ENCODE data around the gene CHN1.

Gene CHN1

DNA sequence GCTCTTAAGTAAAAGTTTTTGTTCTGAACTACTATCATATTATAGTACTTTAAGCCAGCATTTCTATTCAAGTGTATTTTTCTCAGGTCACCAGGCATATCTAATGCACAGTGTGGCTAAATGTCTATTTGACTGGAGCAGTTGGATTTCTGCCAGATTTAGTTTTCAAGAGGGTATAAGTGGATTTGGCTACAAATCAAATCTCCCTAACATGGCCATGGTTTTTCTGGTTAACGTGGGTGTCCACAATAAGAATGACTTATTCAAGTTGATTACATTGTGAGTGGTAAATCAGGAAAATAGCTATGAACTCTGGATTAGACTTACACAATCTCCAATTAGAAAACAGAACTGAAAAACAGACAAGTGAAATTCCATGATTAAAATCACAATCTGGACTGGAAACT, 5.7 kb upstream of the CHN1 start:
- Histone ChIP-seq H3K18ac (ENCODE audit: low read length) (no peak overlapping the region), H2BK15ac (replicated peaks; ENCODE audit: low read depth) (no peak overlapping the region), H4K8ac (ENCODE audit: low read depth, low read length) (no peak overlapping the region), H4K5ac (ENCODE audit: low read length) (no peak overlapping the region), H3K4me1 (ENCODE audit: control insufficient read depth, low read depth, low read length) (no peaks in the 10 kb centered on the region), H3K4me3 (ENCODE audit: low read length) (no peak overlapping the region), H3K4me2 (ENCODE audit: low read length) (no peak overlapping the region), H3K27me3 (ENCODE audit: insufficient read depth, low read length, poor library complexity) (no peaks in the 10 kb centered on the region), H3K9ac (ENCODE audit: low read length) (no peak overlapping the region), H3K79me1 (ENCODE audit: low read length) (no peaks in the 10 kb centered on the region), H2AK5ac (ENCODE audit: low read length) (no peak overlapping the region), H3K27ac (ENCODE audit: low read depth, low read length) (no peak overlapping the region), H3K23ac (ENCODE audit: low read length) (no peak overlapping the region), H3K56ac (ENCODE audit: low read length) (no peak overlapping the region), H2BK120ac (ENCODE audit: low read depth, low read length) (no peak overlapping the region), H3K4ac (ENCODE audit: low read depth, low read length) (no peak overlapping the region), H2BK5ac (ENCODE audit: low read length) (no peak overlapping the region), H3K36me3 (ENCODE audit: control insufficient read depth, insufficient read depth, low read length) (no peaks in the 10 kb centered on the region), H3K79me2 (ENCODE audit: control insufficient read depth, insufficient read depth, low read length) (no peaks in the 10 kb centered on the region)
- no CpG with 5 or more reads among the region's 1 CpG for WGBS (ENCODE audit: extremely low coverage, insufficient coverage, low lambda C conversion rate)
- no peak for DNase-seq

- H3K4me2 ChIP-seq (ENCODE audit: low read length), result no peak overlapping the region
Measured at GRCh38 chr2:175009917-175010621, 4.9 kb upstream of the CHN1 start.

DNA sequence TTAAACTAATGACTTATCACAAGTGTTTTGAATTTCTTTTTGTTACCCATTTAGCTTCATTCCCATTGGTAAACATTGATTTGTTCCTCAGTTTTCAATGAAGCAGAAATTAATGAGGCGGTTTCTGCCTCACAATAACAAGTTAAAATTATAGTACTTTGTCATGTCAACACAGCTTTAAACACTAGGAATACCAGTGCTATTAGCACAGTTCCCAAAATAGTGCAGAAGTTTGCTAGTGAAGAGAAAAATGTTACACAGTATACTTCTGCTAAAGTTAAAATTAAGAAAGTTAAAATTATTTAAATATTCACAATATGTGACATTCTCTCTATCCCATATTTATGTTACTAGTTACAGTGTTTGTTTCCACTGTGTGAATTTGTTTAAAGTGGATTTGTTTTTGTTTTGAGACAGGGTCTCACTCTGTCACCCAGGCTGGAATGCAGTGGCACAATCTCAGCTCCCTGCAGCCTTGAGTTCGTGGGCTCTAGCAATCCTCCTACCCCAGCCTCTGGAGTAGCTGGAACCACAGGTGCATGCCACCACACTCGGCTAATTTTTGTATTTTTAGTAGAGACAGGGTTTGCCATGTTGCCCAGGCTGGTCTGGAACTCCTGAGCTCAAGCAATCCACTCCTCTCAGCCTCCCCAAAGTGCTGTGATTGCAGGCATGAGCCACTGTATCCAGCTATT, 3.8 kb upstream of the CHN1 start:
- Histone ChIP-seq H3K4me3 (ENCODE audit: low read length) (no peak overlapping the region), H2BK15ac (replicated peaks; ENCODE audit: low read depth) (no peak overlapping the region), H3K27ac (ENCODE audit: low read depth, low read length) (no peak overlapping the region), H3K4me1 (ENCODE audit: control insufficient read depth, low read depth, low read length) (no peaks in the 10 kb centered on the region), H3K36me3 (ENCODE audit: control insufficient read depth, insufficient read depth, low read length) (no peaks in the 10 kb centered on the region), H2AK5ac (ENCODE audit: low read length) (no peak overlapping the region), H3K27me3 (ENCODE audit: insufficient read depth, low read length, poor library complexity) (no peaks in the 10 kb centered on the region), H2BK120ac (ENCODE audit: low read depth, low read length) (no peak overlapping the region), H3K79me2 (ENCODE audit: control insufficient read depth, insufficient read depth, low read length) (peaks cover 3% of the 10 kb centered on the region), H3K9ac (ENCODE audit: low read length) (no peak overlapping the region), H3K4ac (ENCODE audit: low read depth, low read length) (no peak overlapping the region), H2BK5ac (ENCODE audit: low read length) (no peak overlapping the region), H3K79me1 (ENCODE audit: low read length) (no peaks in the 10 kb centered on the region), H4K5ac (ENCODE audit: low read length) (no peak overlapping the region), H3K23ac (ENCODE audit: low read length) (no peak overlapping the region), H3K18ac (ENCODE audit: low read length) (no peak overlapping the region), H4K8ac (ENCODE audit: low read depth, low read length) (no peak overlapping the region), H3K56ac (ENCODE audit: low read length) (no peak overlapping the region), H3K4me2 (ENCODE audit: low read length) (no peak overlapping the region)
- no CpG with 5 or more reads among the region's 3 CpGs for WGBS (ENCODE audit: extremely low coverage, insufficient coverage, low lambda C conversion rate)
- DNase-seq, result no peak

More at GRCh38 chr2:175009917-175010621, 4.9 kb upstream of the CHN1 start:
- Histone ChIP-seq H3K23ac (ENCODE audit: low read length) (no peak overlapping the region), H3K18ac (ENCODE audit: low read length) (no peak overlapping the region), H3K9ac (ENCODE audit: low read length) (no peak overlapping the region), H3K4me1 (ENCODE audit: control insufficient read depth, low read depth, low read length) (no peaks in the 10 kb centered on the region), H2BK15ac (replicated peaks; ENCODE audit: low read depth) (no peak overlapping the region), H2AK5ac (ENCODE audit: low read length) (no peak overlapping the region), H4K5ac (ENCODE audit: low read length) (no peak overlapping the region), H3K4ac (ENCODE audit: low read depth, low read length) (no peak overlapping the region), H4K8ac (ENCODE audit: low read depth, low read length) (no peak overlapping the region), H3K56ac (ENCODE audit: low read length) (no peak overlapping the region), H3K27me3 (ENCODE audit: insufficient read depth, low read length, poor library complexity) (no peaks in the 10 kb centered on the region), H3K79me2 (ENCODE audit: control insufficient read depth, insufficient read depth, low read length) (no peaks in the 10 kb centered on the region), H3K36me3 (ENCODE audit: control insufficient read depth, insufficient read depth, low read length) (no peaks in the 10 kb centered on the region), H2BK5ac (ENCODE audit: low read length) (no peak overlapping the region), H3K79me1 (ENCODE audit: low read length) (no peaks in the 10 kb centered on the region), H2BK120ac (ENCODE audit: low read depth, low read length) (no peak overlapping the region), H3K4me3 (ENCODE audit: low read length) (no peak overlapping the region), H3K27ac (ENCODE audit: low read depth, low read length) (no peak overlapping the region)
- no CpG with 5 or more reads among the region's 3 CpGs for WGBS (ENCODE audit: extremely low coverage, insufficient coverage, low lambda C conversion rate)
- no peak for DNase-seq

DNA sequence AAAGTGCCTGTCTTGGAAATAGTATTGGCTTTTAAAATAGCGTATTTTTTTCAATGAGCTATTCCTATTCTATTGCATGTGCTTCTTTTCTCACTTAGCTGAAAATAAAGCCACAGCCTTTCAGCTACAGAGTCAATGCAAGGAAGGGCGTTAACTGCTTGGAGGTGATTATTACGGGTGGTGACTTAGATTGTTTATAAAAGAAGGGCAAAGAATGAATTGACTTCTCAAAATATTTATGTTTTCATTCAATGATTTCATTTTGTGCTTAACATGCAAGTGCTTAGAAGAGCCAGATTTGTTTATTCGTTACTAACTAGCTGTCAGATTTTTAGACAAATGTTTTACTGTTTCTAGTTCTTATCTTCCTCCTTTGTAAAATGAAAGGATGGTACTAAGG, 2.8 kb upstream of the CHN1 start:
- no peaks in the 10 kb centered on the region for H3K79me1 ChIP-seq (ENCODE audit: low read length)
- no peak overlapping the region for H4K8ac ChIP-seq (ENCODE audit: low read depth, low read length)
- no peaks in the 10 kb centered on the region for H3K36me3 ChIP-seq (ENCODE audit: control insufficient read depth, insufficient read depth, low read length)
- no peak overlapping the region for H3K18ac ChIP-seq (ENCODE audit: low read length)
- H2BK120ac ChIP-seq (ENCODE audit: low read depth, low read length), result no peak overlapping the region
- no peak overlapping the region for H3K27ac ChIP-seq (ENCODE audit: low read depth, low read length)
- H4K5ac ChIP-seq (ENCODE audit: low read length), result no peak overlapping the region
- no peak overlapping the region for H3K9ac ChIP-seq (ENCODE audit: low read length)
- no peaks in the 10 kb centered on the region for H3K4me1 ChIP-seq (ENCODE audit: control insufficient read depth, low read depth, low read length)
- H3K23ac ChIP-seq (ENCODE audit: low read length), result no peak overlapping the region
- no peak overlapping the region for H2BK5ac ChIP-seq (ENCODE audit: low read length)
- WGBS (ENCODE audit: extremely low coverage, insufficient coverage, low lambda C conversion rate), result no CpG with 5 or more reads among the region's 4 CpGs
- H3K4me3 ChIP-seq (ENCODE audit: low read length), result no peak overlapping the region
- peaks cover 5% of the 10 kb centered on the region for H3K79me2 ChIP-seq (ENCODE audit: control insufficient read depth, insufficient read depth, low read length)
- H3K4ac ChIP-seq (ENCODE audit: low read depth, low read length), result no peak overlapping the region
- no peak overlapping the region for H2AK5ac ChIP-seq (ENCODE audit: low read length)
- no peaks in the 10 kb centered on the region for H3K27me3 ChIP-seq (ENCODE audit: insufficient read depth, low read length, poor library complexity)
- H2BK15ac ChIP-seq (replicated peaks; ENCODE audit: low read depth), result no peak overlapping the region
- no peak for DNase-seq
- no peak overlapping the region for H3K4me2 ChIP-seq (ENCODE audit: low read length)
- H3K56ac ChIP-seq (ENCODE audit: low read length), result no peak overlapping the region

DNA sequence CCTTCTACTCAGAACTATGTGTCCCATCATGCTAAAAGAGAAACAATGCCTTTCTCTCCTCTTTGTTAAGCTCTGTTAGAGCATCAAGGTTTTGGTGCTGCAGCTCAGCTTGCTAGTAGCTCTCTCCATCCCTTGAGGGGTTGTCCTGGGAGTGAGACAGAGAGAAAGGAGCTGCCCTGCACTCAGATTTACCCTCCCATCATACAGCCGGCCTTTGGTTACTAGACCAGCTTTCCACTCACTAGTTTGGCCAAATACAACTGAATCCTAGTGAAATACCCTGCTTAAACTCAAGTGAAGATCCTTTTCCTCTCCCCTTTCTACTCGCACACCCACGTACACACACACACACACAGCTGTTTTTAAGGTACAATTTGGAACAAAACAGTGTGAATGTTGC, 2.3 kb upstream of the CHN1 start:
- Histone ChIP-seq H3K23ac (ENCODE audit: low read length) (no peak overlapping the region), H2AK5ac (ENCODE audit: low read length) (no peak overlapping the region), H4K8ac (ENCODE audit: low read depth, low read length) (no peak overlapping the region), H3K18ac (ENCODE audit: low read length) (no peak overlapping the region), H2BK120ac (ENCODE audit: low read depth, low read length) (no peak overlapping the region), H3K4me1 (ENCODE audit: control insufficient read depth, low read depth, low read length) (no peaks in the 10 kb centered on the region), H3K56ac (ENCODE audit: low read length) (peak overlapping the region; percentile 22), H3K27me3 (ENCODE audit: insufficient read depth, low read length, poor library complexity) (no peaks in the 10 kb centered on the region), H3K4me3 (ENCODE audit: low read length) (no peak overlapping the region), H2BK15ac (replicated peaks; ENCODE audit: low read depth) (no peak overlapping the region), H3K4ac (ENCODE audit: low read depth, low read length) (no peak overlapping the region), H2BK5ac (ENCODE audit: low read length) (no peak overlapping the region), H3K36me3 (ENCODE audit: control insufficient read depth, insufficient read depth, low read length) (no peaks in the 10 kb centered on the region), H4K5ac (ENCODE audit: low read length) (no peak overlapping the region), H3K4me2 (ENCODE audit: low read length) (no peak overlapping the region), H3K79me2 (ENCODE audit: control insufficient read depth, insufficient read depth, low read length) (peaks cover 8% of the 10 kb centered on the region), H3K27ac (ENCODE audit: low read depth, low read length) (no peak overlapping the region), H3K9ac (ENCODE audit: low read length) (no peak overlapping the region), H3K79me1 (ENCODE audit: low read length) (no peaks in the 10 kb centered on the region)
- DNase-seq, result no peak
- WGBS (ENCODE audit: extremely low coverage, insufficient coverage, low lambda C conversion rate), result no CpG with 5 or more reads among the region's 3 CpGs
